Panc1 (cell line): ENCODE results near the gene WNK2. TPM values are rescaled to one million over a fixed set of nuclear protein-coding genes. Genes with fewer than 3 reads are reported as not detected.

Source experiments
- ATAC-seq: fragments of 200-7000 bp; cut with Tn5 transposase; 2 replicates; pipeline ENCODE4 v1.9.1; 2020; ENCODE audit warnings: mild to moderate bottlenecking, moderate library complexity
- BruUV-seq: library from RNA; stranded (reverse); fragments of 400-500 nt; replicated peaks from 2 replicates; lab custom pipeline; 2021; lab: Mats Ljungman, UMichigan
- CTCF ChIA-PET: fragments of 300-600 bp; sonication (Branson Sonifier 250); formaldehyde crosslinking; loops from one replicate; lab custom pipeline; 2022; ENCODE audit warnings: antibody characterized with exemption; lab: Charles Lee
- POLR2A ChIA-PET: fragments of 300-600 bp; sonication (Branson Sonifier 250); formaldehyde crosslinking; loops from one replicate; lab custom pipeline; 2022; ENCODE audit warnings: antibody characterized with exemption; lab: Charles Lee
- DNase-seq: peaks from one replicate; pipeline ENCODE4 v3.0.0-alpha.2; 2010; ENCODE audit warnings: low read depth, low spot score
- H3K27ac ChIP-seq: 2 replicates; pipeline ENCODE4 v1.5.1; 2011; ENCODE audit warnings: mild to moderate bottlenecking, low read length, inconsistent platforms
- H3K27me3 ChIP-seq: fragments of 200-500 bp; sonication (Bioruptor generic); 2 replicates; pipeline ENCODE4 v1.6.0; 2014; ENCODE audit warnings: low read length, inconsistent platforms; ENCODE audit not compliant: control insufficient read depth, insufficient read depth
- H3K36me3 ChIP-seq: fragments of 200-500 bp; sonication (Bioruptor generic); 2 replicates; pipeline ENCODE4 v1.5.1; 2014; ENCODE audit warnings: inconsistent platforms, mild to moderate bottlenecking, low read length, moderate library complexity; ENCODE audit not compliant: control insufficient read depth, insufficient read depth
- H3K4me1 ChIP-seq: 2 replicates; pipeline ENCODE4 v1.5.1; 2011; ENCODE audit warnings: inconsistent platforms, mild to moderate bottlenecking, low read length, moderate library complexity; ENCODE audit not compliant: control insufficient read depth, insufficient read depth
- H3K4me3 ChIP-seq, 2 experiments: 2 replicates each; pipeline ENCODE4 v1.5.1; 2011 to 2012; ENCODE audit warnings: low read depth in 2 of 2, low read length in 2 of 2, mild to moderate bottlenecking in 2 of 2, inconsistent platforms in 1 of 2, moderate library complexity in 1 of 2
- H3K9me3 ChIP-seq: fragments of 200-500 bp; sonication (Bioruptor generic); 2 replicates; pipeline ENCODE4 v1.5.1; 2014; ENCODE audit warnings: low read depth, mild to moderate bottlenecking, inconsistent platforms, low read length, moderate library complexity; ENCODE audit not compliant: control insufficient read depth, insufficient read depth
- POLR2AphosphoS5 ChIP-seq: IDR thresholded peaks from 2 replicates; pipeline ENCODE4 v1.6.1; 2012; ENCODE audit warnings: mild to moderate bottlenecking, low read depth, low read length, moderate library complexity
- SIN3A ChIP-seq: IDR thresholded peaks from 2 replicates; pipeline ENCODE4 v1.6.1; 2012; ENCODE audit warnings: low read depth, mild to moderate bottlenecking, low read length, moderate library complexity, borderline replicate concordance; ENCODE audit not compliant: insufficient read depth
- in situ Hi-C: cut with HindIII; loops from 2 replicates; pipeline ENCODE4 v1.10.0; 2016; ENCODE audit warnings: low sequenced_read_pairs, low pct_unique_long_range_greater_than_20kb
- intact Hi-C: fragments of 100-400 bp; cut with micrococcal nuclease; formaldehyde crosslinking; loops from one replicate; pipeline ENCODE4 v1.10.0; 2022; ENCODE audit not compliant: unreplicated experiment
- total RNA-seq: library from RNA; stranded (reverse); gene quantifications from one replicate; pipeline ENCODE4 v1.2.1, GENCODE V29; 2021; ENCODE audit not compliant: unreplicated experiment
- TF ChIP-seq, protein P1 (sequence below): fragments of 450-650 bp; IDR thresholded peaks from 2 replicates; pipeline ENCODE4 v1.5.1; 2017; ENCODE audit warnings: mild to moderate bottlenecking
- TF ChIP-seq, protein P2 (sequence below), 2 experiments: IDR thresholded peaks; 2 replicates each; pipeline ENCODE4 v1.6.1; 2011 to 2012; ENCODE audit warnings: low read depth in 2 of 2, control low read depth in 1 of 2, low read length in 1 of 2, mild to moderate bottlenecking in 1 of 2, moderate library complexity in 1 of 2; ENCODE audit not compliant: insufficient read depth in 1 of 2

Gene WNK2
- total RNA-seq, 1 experiment from 2014 or later: 13.7 TPM

DNA sequence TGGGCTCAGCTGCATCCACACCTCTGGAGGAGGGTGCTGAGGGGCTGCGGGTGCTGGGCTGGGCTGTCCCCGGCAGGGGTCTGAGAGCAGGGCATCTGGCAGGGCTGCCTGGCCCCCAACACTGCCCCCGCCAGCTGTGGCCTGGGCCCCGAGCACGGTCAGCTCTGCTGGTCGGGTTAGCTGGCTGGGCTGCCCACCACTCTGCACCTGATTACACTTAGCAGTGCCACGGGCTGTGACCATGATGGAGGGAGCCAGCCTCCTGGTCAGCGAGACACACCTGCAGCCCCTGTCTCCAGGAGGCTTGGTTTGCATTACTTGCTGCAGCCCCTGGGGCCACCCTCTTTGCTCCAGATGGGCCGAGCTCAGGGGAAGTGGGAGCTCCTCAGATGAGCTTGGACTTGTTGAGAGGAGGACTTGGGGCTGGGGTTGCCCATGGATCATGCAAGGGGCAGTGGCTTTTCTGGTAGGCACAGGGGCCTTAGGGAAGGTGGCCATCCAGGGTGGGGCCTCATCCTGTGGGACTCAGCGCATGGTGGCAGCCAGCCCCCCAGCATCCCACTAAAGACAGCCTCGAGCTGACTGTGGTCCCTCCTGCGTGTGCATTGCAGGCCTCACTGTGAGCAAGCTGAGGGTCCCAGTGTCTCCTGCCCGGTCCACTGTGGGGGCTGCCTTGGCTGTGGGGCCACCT is 135.5 kb downstream of the WNK2 start:
- H3K36me3 ChIP-seq: no peaks in the 10 kb centered on the region
- intact Hi-C loops (no loop called here), in situ Hi-C loops (no loop called here)
- no peaks in the 10 kb centered on the region for H3K4me1 ChIP-seq
- ChIA-PET POLR2A (no interaction called here), CTCF (no interaction called here)
- ATAC-seq: no peak
- no peak overlapping the region for H3K27ac ChIP-seq
- H3K9me3 ChIP-seq: no peaks in the 10 kb centered on the region
- BruUV-seq: no TSS peak
- DNase-seq: no peak
- H3K27me3 ChIP-seq: no peaks in the 10 kb centered on the region
- H3K4me3 ChIP-seq: no peak overlapping the region
- TF ChIP-seq SIN3A: no peak

DNA sequence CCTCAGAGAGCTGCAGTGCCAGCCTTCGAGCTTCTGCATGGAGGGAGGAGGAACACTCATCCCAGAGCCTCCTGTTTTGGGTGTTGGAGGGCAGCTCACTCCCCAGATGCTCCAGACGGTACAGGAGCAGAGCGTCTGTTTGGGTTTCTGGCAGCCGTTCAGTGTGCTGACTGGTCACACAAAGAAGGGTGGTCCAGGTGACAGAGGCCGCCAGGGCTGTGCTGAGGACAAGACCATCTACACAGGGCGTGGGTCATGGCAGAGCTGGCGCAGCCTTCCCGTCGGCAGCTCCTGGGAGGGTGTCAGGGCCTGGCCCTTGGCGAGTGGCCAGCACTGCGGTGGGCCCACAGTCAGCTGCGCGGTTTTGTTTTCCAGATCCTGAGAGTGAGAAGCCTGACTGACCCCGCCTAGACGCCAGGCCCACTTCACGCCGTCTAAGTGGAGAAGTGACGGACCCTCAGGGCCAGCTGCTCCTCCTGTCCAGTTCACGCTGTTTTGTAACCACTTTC is 136.1 kb downstream of the WNK2 start:
- DNase-seq: no peak
- ChIA-PET CTCF (no interaction called here), POLR2A (no interaction called here)
- BruUV-seq: no TSS peak
- Histone ChIP-seq H3K36me3 (no peaks in the 10 kb centered on the region), H3K27ac (no peak overlapping the region), H3K4me3 (no peak overlapping the region), H3K27me3 (no peaks in the 10 kb centered on the region), H3K9me3 (no peaks in the 10 kb centered on the region), H3K4me1 (no peaks in the 10 kb centered on the region)
- in situ Hi-C loops (no loop called here), intact Hi-C loops (no loop called here)
- no peak for ATAC-seq
- no peak for TF ChIP-seq POLR2AphosphoS5
- TF ChIP-seq, protein P1, sequence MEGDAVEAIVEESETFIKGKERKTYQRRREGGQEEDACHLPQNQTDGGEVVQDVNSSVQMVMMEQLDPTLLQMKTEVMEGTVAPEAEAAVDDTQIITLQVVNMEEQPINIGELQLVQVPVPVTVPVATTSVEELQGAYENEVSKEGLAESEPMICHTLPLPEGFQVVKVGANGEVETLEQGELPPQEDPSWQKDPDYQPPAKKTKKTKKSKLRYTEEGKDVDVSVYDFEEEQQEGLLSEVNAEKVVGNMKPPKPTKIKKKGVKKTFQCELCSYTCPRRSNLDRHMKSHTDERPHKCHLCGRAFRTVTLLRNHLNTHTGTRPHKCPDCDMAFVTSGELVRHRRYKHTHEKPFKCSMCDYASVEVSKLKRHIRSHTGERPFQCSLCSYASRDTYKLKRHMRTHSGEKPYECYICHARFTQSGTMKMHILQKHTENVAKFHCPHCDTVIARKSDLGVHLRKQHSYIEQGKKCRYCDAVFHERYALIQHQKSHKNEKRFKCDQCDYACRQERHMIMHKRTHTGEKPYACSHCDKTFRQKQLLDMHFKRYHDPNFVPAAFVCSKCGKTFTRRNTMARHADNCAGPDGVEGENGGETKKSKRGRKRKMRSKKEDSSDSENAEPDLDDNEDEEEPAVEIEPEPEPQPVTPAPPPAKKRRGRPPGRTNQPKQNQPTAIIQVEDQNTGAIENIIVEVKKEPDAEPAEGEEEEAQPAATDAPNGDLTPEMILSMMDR: no peak
- TF ChIP-seq, protein P2, sequence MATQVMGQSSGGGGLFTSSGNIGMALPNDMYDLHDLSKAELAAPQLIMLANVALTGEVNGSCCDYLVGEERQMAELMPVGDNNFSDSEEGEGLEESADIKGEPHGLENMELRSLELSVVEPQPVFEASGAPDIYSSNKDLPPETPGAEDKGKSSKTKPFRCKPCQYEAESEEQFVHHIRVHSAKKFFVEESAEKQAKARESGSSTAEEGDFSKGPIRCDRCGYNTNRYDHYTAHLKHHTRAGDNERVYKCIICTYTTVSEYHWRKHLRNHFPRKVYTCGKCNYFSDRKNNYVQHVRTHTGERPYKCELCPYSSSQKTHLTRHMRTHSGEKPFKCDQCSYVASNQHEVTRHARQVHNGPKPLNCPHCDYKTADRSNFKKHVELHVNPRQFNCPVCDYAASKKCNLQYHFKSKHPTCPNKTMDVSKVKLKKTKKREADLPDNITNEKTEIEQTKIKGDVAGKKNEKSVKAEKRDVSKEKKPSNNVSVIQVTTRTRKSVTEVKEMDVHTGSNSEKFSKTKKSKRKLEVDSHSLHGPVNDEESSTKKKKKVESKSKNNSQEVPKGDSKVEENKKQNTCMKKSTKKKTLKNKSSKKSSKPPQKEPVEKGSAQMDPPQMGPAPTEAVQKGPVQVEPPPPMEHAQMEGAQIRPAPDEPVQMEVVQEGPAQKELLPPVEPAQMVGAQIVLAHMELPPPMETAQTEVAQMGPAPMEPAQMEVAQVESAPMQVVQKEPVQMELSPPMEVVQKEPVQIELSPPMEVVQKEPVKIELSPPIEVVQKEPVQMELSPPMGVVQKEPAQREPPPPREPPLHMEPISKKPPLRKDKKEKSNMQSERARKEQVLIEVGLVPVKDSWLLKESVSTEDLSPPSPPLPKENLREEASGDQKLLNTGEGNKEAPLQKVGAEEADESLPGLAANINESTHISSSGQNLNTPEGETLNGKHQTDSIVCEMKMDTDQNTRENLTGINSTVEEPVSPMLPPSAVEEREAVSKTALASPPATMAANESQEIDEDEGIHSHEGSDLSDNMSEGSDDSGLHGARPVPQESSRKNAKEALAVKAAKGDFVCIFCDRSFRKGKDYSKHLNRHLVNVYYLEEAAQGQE (IDR thresholded peaks at IDR 0.05; ENCODE audit: insufficient read depth in 1 of 2, low read depth in 2 of 2, low read length in 1 of 2): no peak

DNA sequence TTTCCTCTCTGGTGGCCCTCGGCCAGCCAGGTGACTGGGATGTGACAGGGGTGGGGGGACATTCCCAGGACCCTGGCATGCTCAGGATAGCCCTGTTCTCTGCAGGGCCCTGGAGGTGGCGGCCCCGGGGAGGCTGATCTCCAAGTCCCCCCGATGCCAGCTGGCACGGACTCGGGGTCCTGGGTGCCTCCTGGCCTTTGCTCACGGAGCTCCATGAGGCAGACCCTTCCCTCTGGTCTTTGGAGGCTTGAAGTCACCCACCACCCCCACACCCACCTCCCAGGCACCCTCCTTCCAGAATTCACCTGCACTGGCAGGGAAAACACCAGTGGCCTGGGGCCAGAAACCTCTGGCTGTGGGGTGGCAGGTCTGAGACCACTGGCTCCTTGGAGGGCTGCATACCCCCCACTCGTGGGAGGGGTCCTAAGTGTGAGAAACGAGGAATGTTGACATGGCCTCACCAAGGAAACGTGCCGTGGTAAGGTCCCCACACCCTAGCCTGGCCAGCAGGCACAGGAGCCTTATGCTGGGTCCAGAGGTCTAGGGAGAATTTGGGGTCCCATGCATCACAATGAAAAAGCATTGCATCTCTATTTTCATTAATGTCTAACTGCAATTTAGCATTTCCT is 136.8 kb downstream of the WNK2 start:
- ChIA-PET POLR2A (no interaction called here), CTCF (no interaction called here)
- H3K9me3 ChIP-seq: no peaks in the 10 kb centered on the region
- DNase-seq: no peak
- TF ChIP-seq, protein P1: no peak
- no peak overlapping the region for H3K4me3 ChIP-seq
- in situ Hi-C loops (no loop called here), intact Hi-C loops (no loop called here)
- H3K36me3 ChIP-seq: no peaks in the 10 kb centered on the region
- no peaks in the 10 kb centered on the region for H3K27me3 ChIP-seq
- H3K4me1 ChIP-seq: no peaks in the 10 kb centered on the region
- BruUV-seq: no TSS peak
- no peak overlapping the region for H3K27ac ChIP-seq
- ATAC-seq: no peak
